GM10266 (cell line): ENCODE measurements around the gene MYL6.
A peak's percentile ranks its signal among the peaks of the same experiment; 100 is the strongest.
"Not testable (repeated sequence)": the region's sequence is repeated elsewhere in the genome, so short reads cannot be mapped to it uniquely, and the experiment has no call there.

Experiments used
- DNase-seq: peaks from one replicate; pipeline ENCODE4 v3.0.0; 2012; ENCODE audit errors: extremely low spot score
- CTCF ChIP-seq: IDR thresholded peaks from 2 replicates; pipeline ENCODE4 v1.5.1; 2012; ENCODE audit warnings: mild to moderate bottlenecking, low read depth; ENCODE audit not compliant: control insufficient read depth, insufficient read depth; ENCODE audit errors: missing control alignments

Gene MYL6

GRCh38 chr12:56154246-56154771 is 3.9 kb upstream of the MYL6 start:
- no peak for TF ChIP-seq CTCF
- DNase-seq, result no peak

GRCh38 chr12:56154818-56155217 is 3.3 kb upstream of the MYL6 start:
- no peak for DNase-seq
- no peak for TF ChIP-seq CTCF

GRCh38 chr12:56155256-56155845 is 2.8 kb upstream of the MYL6 start:
- TF ChIP-seq CTCF, result no peak
- no peak for DNase-seq

GRCh38 chr12:56156464-56157200 is 1.5 kb upstream of the MYL6 start:
- not testable (repeated sequence) for DNase-seq

- DNase-seq, result peak; percentile 70
- TF ChIP-seq CTCF, result peak; percentile 37
Measured at GRCh38 chr12:56157201-56158028, 744 bp upstream of the MYL6 start.

- DNase-seq, result peak; percentile 28
- TF ChIP-seq CTCF, result no peak
Measured at GRCh38 chr12:56158926-56159461, 835 bp downstream of the MYL6 start.

GRCh38 chr12:56159482-56160192 is 1.5 kb downstream of the MYL6 start:
- no peak for DNase-seq
- no peak for TF ChIP-seq CTCF
